GM19324 (cell line): ENCODE results near the gene CCDC34.

Experiments used
- ATAC-seq: cut with Tn5 transposase; IDR thresholded peaks from one replicate; pipeline ENCODE4 v1.9.1; 2021; ENCODE audit warnings: mild to moderate bottlenecking, moderate library complexity; ENCODE audit not compliant: unreplicated experiment, low FRiP score

The CCDC34 gene

GRCh38 chr11:27392278-27393114 lies 29.5 kb upstream of the CCDC34 start:
- no peak for ATAC-seq

- no peak for ATAC-seq
Observed at GRCh38 chr11:27391331-27392015, 28.5 kb upstream of the CCDC34 start.

GRCh38 chr11:27390318-27391295 lies 27.6 kb upstream of the CCDC34 start:
- ATAC-seq, result no peak

GRCh38 chr11:27388869-27389268 lies 25.9 kb upstream of the CCDC34 start:
- no peak for ATAC-seq

- ATAC-seq, result no peak
Observed at GRCh38 chr11:27388001-27388400, 25.0 kb upstream of the CCDC34 start.

- no peak for ATAC-seq
Observed at GRCh38 chr11:27387362-27387761, 24.3 kb upstream of the CCDC34 start.

GRCh38 chr11:27386181-27386845 lies 23.3 kb upstream of the CCDC34 start:
- no peak for ATAC-seq

- no peak for ATAC-seq
Observed at GRCh38 chr11:27385245-27385644, 22.2 kb upstream of the CCDC34 start.

GRCh38 chr11:27384227-27384626 lies 21.2 kb upstream of the CCDC34 start:
- ATAC-seq, result no peak

GRCh38 chr11:27383645-27384044 lies 20.6 kb upstream of the CCDC34 start:
- ATAC-seq, result no peak

- ATAC-seq, result no peak
Observed at GRCh38 chr11:27381238-27381666, 18.2 kb upstream of the CCDC34 start.

- ATAC-seq, result no peak
Observed at GRCh38 chr11:27380771-27381170, 17.8 kb upstream of the CCDC34 start.

GRCh38 chr11:27379449-27379848 lies 16.4 kb upstream of the CCDC34 start:
- no peak for ATAC-seq

- no peak for ATAC-seq
Observed at GRCh38 chr11:27375370-27375769, 12.4 kb upstream of the CCDC34 start.

- ATAC-seq, result no peak
Observed at GRCh38 chr11:27373856-27374602, 11.0 kb upstream of the CCDC34 start.

GRCh38 chr11:27373392-27373791 lies 10.4 kb upstream of the CCDC34 start:
- ATAC-seq, result no peak

- no peak for ATAC-seq
Observed at GRCh38 chr11:27372164-27372563, 9.1 kb upstream of the CCDC34 start.

- ATAC-seq, result no peak
Observed at GRCh38 chr11:27371489-27371888, 8.5 kb upstream of the CCDC34 start.

- no peak for ATAC-seq
Observed at GRCh38 chr11:27370374-27370773, 7.4 kb upstream of the CCDC34 start.
